A549 (cell line): ENCODE data around the gene PTGER2.

ENCODE experiments used
- CTCF ChIP-seq: fragments of >200 bp; sonication (Bioruptor Twin); formaldehyde crosslinking; IDR thresholded peaks from 3 replicates; pipeline ENCODE4 v1.5.1; 2016
- ESRRA ChIP-seq: fragments of 150-350 bp; IDR thresholded peaks from 2 replicates; pipeline ENCODE4 v1.6.1; 2014; ENCODE audit warnings: mild to moderate bottlenecking, low read length, borderline replicate concordance
- HDAC2 ChIP-seq: fragments of 200-600 bp; sonication (generic); IDR thresholded peaks from 2 replicates; pipeline ENCODE4 v1.6.1; 2016
- JUN ChIP-seq, 2 experiments: fragments of >200 bp; sonication (Bioruptor Twin); formaldehyde crosslinking; IDR thresholded peaks; 2 replicates in 1 of 2; 3 replicates in 1 of 2; pipeline ENCODE4 v1.6.1; 2016 to 2017
- MAFK ChIP-seq: fragments of 450-650 bp; IDR thresholded peaks from 2 replicates; pipeline ENCODE4 v1.6.1; 2014; ENCODE audit not compliant: partially characterized antibody
- MAZ ChIP-seq: fragments of 150-350 bp; IDR thresholded peaks from 2 replicates; pipeline ENCODE4 v1.6.1; 2014; ENCODE audit warnings: antibody characterized with exemption, low read depth, low read length, borderline replicate concordance
- NFE2L2 ChIP-seq: fragments of 150-350 bp; conservative IDR thresholded peaks from 2 replicates; pipeline ENCODE4 v1.6.1; 2014; ENCODE audit warnings: low read length
- POLR2A ChIP-seq: IDR thresholded peaks from 2 replicates; pipeline ENCODE4 v1.6.1; 2012; ENCODE audit warnings: mild to moderate bottlenecking, low read length
- RCOR1 ChIP-seq: fragments of 150-350 bp; IDR thresholded peaks from 2 replicates; pipeline ENCODE4 v1.6.1; 2014; ENCODE audit warnings: antibody characterized with exemption, low read length, low read depth

GRCh38 chr14:52348279-52348678 lies 34.2 kb downstream of the PTGER2 start:
- TF ChIP-seq CTCF: no peak
- TF ChIP-seq JUN (IDR thresholded peaks at IDR 0.05): no peak
- TF ChIP-seq MAZ: no peak
- no peak for TF ChIP-seq ESRRA
- no peak for TF ChIP-seq POLR2A
- no peak for TF ChIP-seq RCOR1
- TF ChIP-seq NFE2L2: no peak
- no peak for TF ChIP-seq HDAC2
- TF ChIP-seq MAFK: no peak
